Measurements from ENCODE around the gene GJE1. TPM values are rescaled to one million over a fixed set of nuclear protein-coding genes. Genes with fewer than 3 reads are reported as not detected.
A peak's percentile ranks its signal among the peaks of the same experiment; 100 is the strongest.

Gene GJE1
- polyA plus RNA-seq, 3 donors, result not detected

DNA sequence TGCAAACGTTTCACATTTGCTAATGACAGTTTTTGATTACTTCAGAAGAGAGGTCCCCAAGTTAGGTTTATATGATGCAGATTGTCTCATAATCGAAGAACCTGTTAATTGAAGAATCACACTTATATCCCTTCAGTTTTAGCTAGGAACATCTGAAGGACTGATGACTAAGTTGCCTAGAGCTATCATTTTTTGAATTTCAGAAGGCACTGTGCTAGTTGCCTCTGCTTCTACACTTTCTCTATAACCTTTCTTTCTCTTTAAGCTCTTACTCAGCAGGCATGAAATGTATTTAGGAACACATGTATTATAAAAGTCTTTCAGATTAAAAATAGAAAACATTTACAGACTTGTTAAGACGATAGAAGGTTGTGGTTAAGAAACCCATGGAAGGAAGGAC lies 14.4 kb upstream of the GJE1 start:
- WGBS (ENCODE audit: insufficient coverage), result no CpG with 5 or more reads among the region's 3 CpGs
- intact Hi-C loops (cut with micrococcal nuclease), result no loop called here
- Histone ChIP-seq H3K4me1 (ENCODE audit: control insufficient read depth in 1 of 2, insufficient read depth in 2 of 2, low read length in 2 of 2) (no peaks in the 10 kb centered on the region), H3K79me2 (ENCODE audit: insufficient read depth, low read length) (no peaks in the 10 kb centered on the region), H3K27me3 (ENCODE audit: control insufficient read depth in 2 of 2, insufficient read depth in 2 of 2, low read length in 2 of 2) (no peaks in the 10 kb centered on the region), H4K20me1 (ENCODE audit: insufficient read depth, low read length) (no peaks in the 10 kb centered on the region), H3K27ac (ENCODE audit: low read depth in 1 of 2, low read length in 2 of 2) (no peak overlapping the region), H3K4me2 (replicated peaks; ENCODE audit: extremely low read depth, low read length, poor library complexity, severe bottlenecking) (no peak overlapping the region), H3K4me3 (replicated peaks in 1 of 3; ENCODE audit: low read depth in 2 of 3, low read length in 3 of 3) (no peak overlapping the region), H3K36me3 (replicated peaks in 1 of 2; ENCODE audit: control insufficient read depth in 1 of 2, insufficient read depth in 2 of 2, low read length in 2 of 2) (no peaks in the 10 kb centered on the region), H3K9me3 (replicated peaks in 1 of 2; ENCODE audit: control insufficient read depth in 1 of 2, insufficient read depth in 1 of 2, low read length in 2 of 2) (no peaks in the 10 kb centered on the region), H2AFZ (ENCODE audit: insufficient read depth, low read depth, low read length, poor library complexity, severe bottlenecking) (no peak overlapping the region), H3K9ac (ENCODE audit: insufficient read depth, low read length, poor library complexity, severe bottlenecking) (no peak overlapping the region)
- H3K36me3 Mint-ChIP-seq, result no peaks in the 10 kb centered on the region
- DNase-seq, result no peak
- TF ChIP-seq, protein P1, sequence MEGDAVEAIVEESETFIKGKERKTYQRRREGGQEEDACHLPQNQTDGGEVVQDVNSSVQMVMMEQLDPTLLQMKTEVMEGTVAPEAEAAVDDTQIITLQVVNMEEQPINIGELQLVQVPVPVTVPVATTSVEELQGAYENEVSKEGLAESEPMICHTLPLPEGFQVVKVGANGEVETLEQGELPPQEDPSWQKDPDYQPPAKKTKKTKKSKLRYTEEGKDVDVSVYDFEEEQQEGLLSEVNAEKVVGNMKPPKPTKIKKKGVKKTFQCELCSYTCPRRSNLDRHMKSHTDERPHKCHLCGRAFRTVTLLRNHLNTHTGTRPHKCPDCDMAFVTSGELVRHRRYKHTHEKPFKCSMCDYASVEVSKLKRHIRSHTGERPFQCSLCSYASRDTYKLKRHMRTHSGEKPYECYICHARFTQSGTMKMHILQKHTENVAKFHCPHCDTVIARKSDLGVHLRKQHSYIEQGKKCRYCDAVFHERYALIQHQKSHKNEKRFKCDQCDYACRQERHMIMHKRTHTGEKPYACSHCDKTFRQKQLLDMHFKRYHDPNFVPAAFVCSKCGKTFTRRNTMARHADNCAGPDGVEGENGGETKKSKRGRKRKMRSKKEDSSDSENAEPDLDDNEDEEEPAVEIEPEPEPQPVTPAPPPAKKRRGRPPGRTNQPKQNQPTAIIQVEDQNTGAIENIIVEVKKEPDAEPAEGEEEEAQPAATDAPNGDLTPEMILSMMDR (IDR thresholded peaks at IDR 0.05), result no peak
- peaks cover 0 to 2% (median 0%) of the 10 kb centered on the region in 7 donors for H3K9me3 Mint-ChIP-seq
- H3K4me3 Mint-ChIP-seq, result no peak overlapping the region
- H3K27ac Mint-ChIP-seq, result no peak overlapping the region
- H3K4me1 Mint-ChIP-seq, result no peaks in the 10 kb centered on the region
- peaks cover 0 to 7% (median 2%) of the 10 kb centered on the region in 3 donors for H3K27me3 Mint-ChIP-seq (ENCODE audit: low read depth in 3 of 3)

GRCh38 chr6:142118925-142119324 lies 13.8 kb upstream of the GJE1 start:
- Histone ChIP-seq H3K27ac (ENCODE audit: low read depth in 1 of 2, low read length in 2 of 2) (no peak overlapping the region), H3K9ac (ENCODE audit: insufficient read depth, low read length, poor library complexity, severe bottlenecking) (no peak overlapping the region), H3K4me3 (replicated peaks in 1 of 3; ENCODE audit: low read depth in 2 of 3, low read length in 3 of 3) (no peak overlapping the region), H4K20me1 (ENCODE audit: insufficient read depth, low read length) (no peaks in the 10 kb centered on the region), H3K36me3 (replicated peaks in 1 of 2; ENCODE audit: control insufficient read depth in 1 of 2, insufficient read depth in 2 of 2, low read length in 2 of 2) (no peaks in the 10 kb centered on the region), H2AFZ (ENCODE audit: insufficient read depth, low read depth, low read length, poor library complexity, severe bottlenecking) (no peak overlapping the region), H3K9me3 (replicated peaks in 1 of 2; ENCODE audit: control insufficient read depth in 1 of 2, insufficient read depth in 1 of 2, low read length in 2 of 2) (no peaks in the 10 kb centered on the region), H3K27me3 (ENCODE audit: control insufficient read depth in 2 of 2, insufficient read depth in 2 of 2, low read length in 2 of 2) (no peaks in the 10 kb centered on the region), H3K79me2 (ENCODE audit: insufficient read depth, low read length) (no peaks in the 10 kb centered on the region), H3K4me1 (ENCODE audit: control insufficient read depth in 1 of 2, insufficient read depth in 2 of 2, low read length in 2 of 2) (no peaks in the 10 kb centered on the region), H3K4me2 (replicated peaks; ENCODE audit: extremely low read depth, low read length, poor library complexity, severe bottlenecking) (no peak overlapping the region)
- intact Hi-C loops (cut with micrococcal nuclease), result no loop called here
- 100% methylated on average over 1 of the region's 2 CpGs for WGBS (ENCODE audit: insufficient coverage)
- H3K27me3 Mint-ChIP-seq (ENCODE audit: low read depth in 3 of 3), result peaks cover 0 to 7% (median 2%) of the 10 kb centered on the region in 3 donors
- no peaks in the 10 kb centered on the region for H3K36me3 Mint-ChIP-seq
- no peak overlapping the region for H3K4me3 Mint-ChIP-seq
- TF ChIP-seq, protein P1 (IDR thresholded peaks at IDR 0.05), result no peak
- no peaks in the 10 kb centered on the region for H3K4me1 Mint-ChIP-seq
- no peak for DNase-seq
- peaks cover 0 to 2% (median 0%) of the 10 kb centered on the region in 7 donors for H3K9me3 Mint-ChIP-seq
- H3K27ac Mint-ChIP-seq, result peak overlapping the region in 1 of 7 donors; percentile 66
